Epithelial cell of esophagus (primary cell): ENCODE data around the gene FABP1.

Experiments
- DNase-seq: peaks from one replicate; pipeline ENCODE4 v3.0.0; 2010; ENCODE audit warnings: low read depth
- H3K4me3 ChIP-seq: 2 replicates; pipeline ENCODE4 v1.5.1; 2011; ENCODE audit warnings: mild to moderate bottlenecking, low read length, control low read depth
- TF ChIP-seq, protein P1 (sequence below): IDR thresholded peaks from 2 replicates; pipeline ENCODE4 v1.5.1; 2011; ENCODE audit warnings: low read depth, mild to moderate bottlenecking, low read length, control low read depth, inconsistent platforms; ENCODE audit not compliant: insufficient read depth; ENCODE audit errors: missing control alignments

The FABP1 gene

DNA sequence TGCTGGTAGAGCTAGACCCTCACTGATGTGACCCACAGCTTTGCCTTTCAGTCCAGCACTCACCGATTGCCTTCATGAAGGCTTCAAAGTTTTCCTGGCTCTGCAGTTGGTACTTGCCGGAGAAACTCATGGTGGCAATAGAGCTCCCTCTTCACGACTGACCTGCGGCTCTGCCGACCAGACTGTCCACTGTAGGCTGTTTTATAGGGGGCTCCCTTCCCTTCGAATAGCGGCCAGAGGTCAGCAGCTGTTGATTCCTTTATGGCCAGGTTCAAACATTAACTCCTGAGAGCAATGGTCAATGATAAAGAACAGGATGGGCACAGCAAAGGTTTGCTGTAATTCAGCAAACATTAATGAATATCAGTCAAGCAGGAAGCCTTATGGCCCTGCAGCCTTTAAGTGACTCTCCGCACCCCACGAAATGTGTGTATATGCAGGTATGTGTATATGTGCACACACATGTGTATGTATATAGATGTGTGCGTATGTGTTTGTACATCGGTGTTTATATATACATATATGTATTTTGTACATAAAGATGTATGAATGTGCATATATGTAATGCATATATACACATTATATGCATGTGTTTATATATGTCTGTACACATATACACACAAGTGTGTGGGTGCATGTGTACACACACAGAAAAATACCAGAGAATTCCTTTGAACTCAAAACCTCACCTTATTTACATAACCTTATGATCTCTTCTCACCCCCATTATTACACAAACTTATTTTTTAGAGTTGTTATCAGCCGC is at the start of gene FABP1:
Gene FABP1 (minus strand): TSS at position 175 of the 766 bp plus-strand sequence. CDS start 45 bp downstream, at position 130.
- no peak for DNase-seq

DNA sequence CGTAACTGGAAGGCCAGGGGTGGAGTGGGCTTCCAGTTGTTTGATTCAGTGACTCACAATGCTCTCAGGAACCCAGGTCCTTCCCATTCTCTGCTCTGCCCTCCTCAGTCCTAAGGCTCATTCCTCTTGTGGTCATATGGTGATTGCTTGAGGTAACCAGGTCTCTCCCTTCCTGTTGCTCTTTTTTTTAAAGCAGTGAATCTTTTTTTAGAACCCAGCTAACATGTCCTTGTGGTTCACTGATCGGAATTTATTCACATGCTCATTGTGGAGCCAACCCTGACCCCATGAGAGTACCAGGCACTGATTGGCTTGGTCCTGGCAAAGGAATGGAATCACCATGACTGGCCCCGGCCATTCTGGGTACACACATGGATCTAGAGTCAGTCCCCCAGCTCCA is 49.7 kb upstream of the FABP1 start:
- TF ChIP-seq, protein P1, sequence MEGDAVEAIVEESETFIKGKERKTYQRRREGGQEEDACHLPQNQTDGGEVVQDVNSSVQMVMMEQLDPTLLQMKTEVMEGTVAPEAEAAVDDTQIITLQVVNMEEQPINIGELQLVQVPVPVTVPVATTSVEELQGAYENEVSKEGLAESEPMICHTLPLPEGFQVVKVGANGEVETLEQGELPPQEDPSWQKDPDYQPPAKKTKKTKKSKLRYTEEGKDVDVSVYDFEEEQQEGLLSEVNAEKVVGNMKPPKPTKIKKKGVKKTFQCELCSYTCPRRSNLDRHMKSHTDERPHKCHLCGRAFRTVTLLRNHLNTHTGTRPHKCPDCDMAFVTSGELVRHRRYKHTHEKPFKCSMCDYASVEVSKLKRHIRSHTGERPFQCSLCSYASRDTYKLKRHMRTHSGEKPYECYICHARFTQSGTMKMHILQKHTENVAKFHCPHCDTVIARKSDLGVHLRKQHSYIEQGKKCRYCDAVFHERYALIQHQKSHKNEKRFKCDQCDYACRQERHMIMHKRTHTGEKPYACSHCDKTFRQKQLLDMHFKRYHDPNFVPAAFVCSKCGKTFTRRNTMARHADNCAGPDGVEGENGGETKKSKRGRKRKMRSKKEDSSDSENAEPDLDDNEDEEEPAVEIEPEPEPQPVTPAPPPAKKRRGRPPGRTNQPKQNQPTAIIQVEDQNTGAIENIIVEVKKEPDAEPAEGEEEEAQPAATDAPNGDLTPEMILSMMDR: no peak
- DNase-seq: peak; percentile 41
- no peak overlapping the region for H3K4me3 ChIP-seq

More for the DNA sequence above, at the start of gene FABP1:
- no peak within 1 kb of the TSS for H3K4me3 ChIP-seq
- TF ChIP-seq, protein P1: no peak

DNA sequence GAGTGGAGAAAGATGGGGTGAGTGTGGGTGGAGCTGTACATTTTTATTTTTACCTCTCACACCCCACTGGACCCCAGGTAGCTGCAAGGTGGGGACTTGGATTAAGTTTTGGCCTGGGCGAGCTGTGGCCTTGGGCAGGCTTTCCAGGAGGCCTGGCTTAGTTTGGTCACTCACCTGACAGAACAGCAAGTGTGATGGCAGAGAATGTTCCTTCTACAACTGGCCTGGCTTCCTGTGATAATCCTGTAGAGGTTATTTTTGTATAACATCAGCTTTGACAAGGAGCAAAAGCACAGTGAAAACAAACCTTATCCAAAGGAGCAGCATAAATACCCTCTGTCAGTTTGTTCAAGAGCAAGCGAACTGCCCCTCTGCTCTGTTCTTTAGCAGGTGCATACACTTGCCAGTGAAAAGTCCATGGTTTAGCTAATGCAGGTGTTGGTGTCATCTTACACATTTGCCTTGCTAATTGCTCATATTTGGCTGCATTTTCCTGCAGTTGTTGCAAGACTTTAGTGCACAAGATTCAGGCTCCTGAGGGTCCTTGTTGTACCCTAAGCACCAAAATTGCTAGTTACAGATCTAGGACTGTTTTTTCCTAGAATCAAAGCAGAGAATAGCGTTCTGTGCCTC is 48.6 kb upstream of the FABP1 start:
- no peak for DNase-seq
- H3K4me3 ChIP-seq: no peak overlapping the region
- TF ChIP-seq, protein P1: no peak

DNA sequence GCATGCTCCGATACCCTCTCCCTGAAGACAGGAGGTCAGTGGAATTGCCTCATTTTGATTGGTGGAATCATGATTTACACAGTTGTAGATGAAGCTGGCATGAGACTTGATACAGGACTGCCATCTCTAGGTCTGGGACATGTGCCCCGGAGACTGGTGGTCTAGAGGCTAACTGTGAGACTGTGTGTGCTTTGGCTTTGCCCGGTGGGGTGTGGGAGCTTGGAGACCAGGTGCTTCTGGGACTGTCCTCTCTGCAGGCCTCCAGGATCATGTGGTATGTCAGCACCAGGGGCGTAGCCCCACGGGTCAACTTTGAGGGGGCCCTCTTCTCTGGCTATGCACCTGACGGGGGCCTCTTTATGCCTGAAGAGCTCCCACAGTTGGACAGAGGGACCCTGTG is 45.0 kb upstream of the FABP1 start:
- no peak for DNase-seq
- H3K4me3 ChIP-seq: no peak overlapping the region
- TF ChIP-seq, protein P1: no peak

DNA sequence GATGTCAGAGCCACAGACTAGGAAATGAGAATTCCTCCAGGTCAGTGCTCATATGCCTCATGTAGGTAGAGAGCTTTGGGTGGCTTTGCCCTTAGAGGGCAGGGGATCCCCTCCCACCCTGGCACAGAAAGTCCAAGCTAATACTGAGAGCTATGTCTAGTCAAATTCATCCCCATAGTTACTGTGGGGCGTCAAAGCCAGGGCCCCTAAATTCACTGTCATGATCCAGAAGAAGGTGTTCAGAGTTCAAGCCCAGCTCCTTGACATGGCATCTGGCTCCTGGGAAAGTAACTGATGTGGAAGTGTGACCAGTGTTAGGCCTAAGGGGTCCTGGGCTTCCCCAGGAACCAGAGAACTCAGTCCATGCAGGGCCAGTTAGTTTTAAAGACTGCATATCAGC is 44.1 kb upstream of the FABP1 start:
- H3K4me3 ChIP-seq: no peak overlapping the region
- TF ChIP-seq, protein P1: no peak
- no peak for DNase-seq

DNA sequence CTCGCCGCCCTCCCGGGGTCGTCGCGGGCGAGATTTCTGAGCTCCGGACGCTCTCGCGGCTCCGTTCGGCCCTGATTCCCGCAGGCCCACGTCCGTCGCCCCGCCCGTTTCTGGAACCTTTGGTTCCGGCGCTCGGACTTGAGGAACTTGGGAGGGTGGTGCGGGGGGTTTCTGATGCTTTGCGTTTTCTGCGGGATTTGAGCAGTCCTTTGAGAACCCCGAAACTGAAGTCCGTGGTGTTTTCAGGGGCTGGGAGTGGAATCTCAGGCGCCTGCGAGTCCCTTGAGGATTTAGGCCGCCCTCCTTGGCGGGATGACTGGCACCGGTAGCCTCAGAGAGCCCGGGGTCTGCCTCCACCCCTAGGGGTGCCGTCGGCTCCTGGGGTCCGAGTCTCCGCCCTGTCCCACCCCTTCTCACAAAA is 42.6 kb upstream of the FABP1 start:
- DNase-seq: peak; percentile 11
- TF ChIP-seq, protein P1: no peak
- H3K4me3 ChIP-seq: peak overlapping the region; percentile 67
